DOHH2 (cell line): ENCODE data around the gene TRMT1.

Experiments
- H3F3A ChIP-seq: fragments of 200-600 bp; sonication (generic), shearing (Covaris generic); 2 replicates; pipeline ENCODE4 v1.6.0; 2016; ENCODE audit warnings: antibody characterized with exemption, mild to moderate bottlenecking; ENCODE audit not compliant: control insufficient read depth, insufficient read depth
- H3K27ac ChIP-seq: fragments of 200-600 bp; sonication (generic); 2 replicates; pipeline ENCODE4 v1.5.1; 2014; ENCODE audit warnings: low read depth, mild to moderate bottlenecking, low read length, moderate library complexity
- H3K27me3 ChIP-seq: fragments of 200-600 bp; sonication (generic); 2 replicates; pipeline ENCODE4 v1.6.1; 2014; ENCODE audit warnings: mild to moderate bottlenecking, low read length, mixed read lengths; ENCODE audit not compliant: control insufficient read depth
- H3K36me3 ChIP-seq: fragments of 200-600 bp; sonication (generic); 2 replicates; pipeline ENCODE4 v1.6.1; 2014; ENCODE audit warnings: mild to moderate bottlenecking, low read length, moderate library complexity, mixed read lengths; ENCODE audit not compliant: control insufficient read depth
- H3K4me1 ChIP-seq: fragments of 200-600 bp; sonication (generic); 2 replicates; pipeline ENCODE4 v1.6.1; 2014; ENCODE audit warnings: mild to moderate bottlenecking, low read length, mixed read lengths; ENCODE audit not compliant: control insufficient read depth
- H3K4me2 ChIP-seq: fragments of 200-600 bp; sonication (generic); 2 replicates; pipeline ENCODE4 v1.6.0; 2014; ENCODE audit warnings: mild to moderate bottlenecking, low read length, moderate library complexity
- H3K4me3 ChIP-seq: fragments of 200-600 bp; sonication (generic); 2 replicates; pipeline ENCODE4 v1.5.1; 2014; ENCODE audit warnings: mild to moderate bottlenecking, low read length, mixed read lengths
- H3K79me2 ChIP-seq: fragments of 200-600 bp; sonication (generic); 2 replicates; pipeline ENCODE4 v1.6.1; 2014; ENCODE audit warnings: mild to moderate bottlenecking, low read length, mixed read lengths; ENCODE audit not compliant: control insufficient read depth
- H3K9me2 ChIP-seq: fragments of 200-600 bp; sonication (generic); replicated peaks from 2 replicates; pipeline ENCODE4 v1.6.1; 2014; ENCODE audit warnings: mild to moderate bottlenecking, low read length, mixed read lengths; ENCODE audit not compliant: control insufficient read depth
- H3K9me3 ChIP-seq: fragments of 200-600 bp; sonication (generic); 2 replicates; pipeline ENCODE4 v1.6.1; 2014; ENCODE audit warnings: antibody characterized with exemption, low read length, mixed read lengths; ENCODE audit not compliant: control insufficient read depth, insufficient read depth
- H4K20me1 ChIP-seq: fragments of 200-600 bp; sonication (generic); 2 replicates; pipeline ENCODE4 v1.6.0; 2014; ENCODE audit warnings: low read depth, mild to moderate bottlenecking, antibody characterized with exemption, low read length, moderate library complexity; ENCODE audit not compliant: control insufficient read depth, insufficient read depth
- CTCF ChIP-seq: fragments of 200-600 bp; sonication (generic); IDR thresholded peaks from one replicate; pipeline ENCODE4 v1.5.1; 2014; ENCODE audit warnings: antibody characterized with exemption, mild to moderate bottlenecking, low read depth, low read length; ENCODE audit not compliant: poor library complexity, severe bottlenecking
- EZH2phosphoT487 ChIP-seq: fragments of 200-600 bp; sonication (generic); IDR thresholded peaks from 2 replicates; pipeline ENCODE4 v1.6.1; 2017; ENCODE audit warnings: borderline replicate concordance, mild to moderate bottlenecking, antibody characterized with exemption, low read length, moderate library complexity, mixed read lengths

TRMT1 gene

GRCh38 chr19:13127811-13128575 is 11.5 kb upstream of the TRMT1 start:
- Histone ChIP-seq H3K27me3 (no peaks in the 10 kb centered on the region), H3K36me3 (peaks cover 26% of the 10 kb centered on the region), H3F3A (no peaks in the 10 kb centered on the region), H3K4me3 (no peak overlapping the region), H3K9me2 (no peaks in the 10 kb centered on the region), H3K79me2 (peaks cover 96% of the 10 kb centered on the region), H3K4me2 (no peak overlapping the region), H3K27ac (no peak overlapping the region), H3K4me1 (no peaks in the 10 kb centered on the region), H4K20me1 (peaks cover 13% of the 10 kb centered on the region), H3K9me3 (no peaks in the 10 kb centered on the region)
- no peak for TF ChIP-seq EZH2phosphoT487
- no peak for TF ChIP-seq CTCF

GRCh38 chr19:13127051-13127450 is 10.5 kb upstream of the TRMT1 start:
- Histone ChIP-seq H3K4me1 (no peaks in the 10 kb centered on the region), H3K79me2 (peaks cover 96% of the 10 kb centered on the region), H3K27me3 (no peaks in the 10 kb centered on the region), H3K27ac (no peak overlapping the region), H3K4me3 (no peak overlapping the region), H4K20me1 (peaks cover 18% of the 10 kb centered on the region), H3F3A (no peaks in the 10 kb centered on the region), H3K9me2 (no peaks in the 10 kb centered on the region), H3K4me2 (no peak overlapping the region), H3K36me3 (peaks cover 24% of the 10 kb centered on the region), H3K9me3 (no peaks in the 10 kb centered on the region)
- TF ChIP-seq CTCF (no peak), EZH2phosphoT487 (no peak)

- H3K27me3 ChIP-seq = no peaks in the 10 kb centered on the region
- H3K27ac ChIP-seq = no peak overlapping the region
- no peaks in the 10 kb centered on the region for H3F3A ChIP-seq
- no peak overlapping the region for H3K4me3 ChIP-seq
- peaks cover 97% of the 10 kb centered on the region for H3K79me2 ChIP-seq
- TF ChIP-seq CTCF (no peak), EZH2phosphoT487 (no peak)
- H4K20me1 ChIP-seq = peaks cover 26% of the 10 kb centered on the region
- H3K36me3 ChIP-seq = peaks cover 46% of the 10 kb centered on the region
- no peak overlapping the region for H3K4me2 ChIP-seq
- no peaks in the 10 kb centered on the region for H3K9me2 ChIP-seq
- no peaks in the 10 kb centered on the region for H3K9me3 ChIP-seq
- H3K4me1 ChIP-seq = peaks cover 16% of the 10 kb centered on the region
Measured at GRCh38 chr19:13122980-13123957, 6.7 kb upstream of the TRMT1 start.
